GM18519 (cell line): ENCODE measurements around the gene PLSCR3.

ENCODE experiments used
- ATAC-seq: cut with Tn5 transposase; IDR thresholded peaks from one replicate; pipeline ENCODE4 v1.9.1; 2021; ENCODE audit warnings: mild to moderate bottlenecking, moderate library complexity; ENCODE audit not compliant: unreplicated experiment, low FRiP score

PLSCR3 gene

DNA sequence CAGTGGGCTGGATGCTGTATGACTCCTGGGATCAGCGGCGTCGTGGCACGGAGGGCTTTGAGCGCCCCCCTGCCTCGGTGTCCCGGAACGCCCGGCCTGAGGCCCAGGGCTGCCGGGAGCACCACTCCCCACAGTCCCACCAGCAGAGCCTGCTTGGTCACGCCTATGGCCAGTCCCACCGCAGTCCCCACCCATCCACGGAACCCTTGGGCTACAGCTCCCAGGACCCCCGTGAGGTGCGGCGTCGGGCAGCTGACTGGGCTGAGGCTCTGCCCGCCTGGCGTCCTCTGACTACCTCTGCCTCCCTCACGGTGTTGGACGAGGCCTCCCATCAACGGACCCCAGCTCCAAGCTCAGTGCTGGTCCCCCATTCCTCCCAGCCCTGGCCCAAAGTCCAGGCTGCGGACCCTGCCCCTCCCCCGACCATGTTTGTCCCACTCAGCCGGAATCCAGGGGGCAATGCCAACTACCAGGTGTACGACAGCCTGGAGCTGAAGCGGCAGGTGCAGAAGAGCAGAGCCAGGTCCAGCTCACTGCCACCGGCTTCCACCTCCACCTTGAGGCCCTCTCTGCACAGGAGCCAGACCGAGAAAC is 32.7 kb upstream of the PLSCR3 start:
- ATAC-seq: no peak

DNA sequence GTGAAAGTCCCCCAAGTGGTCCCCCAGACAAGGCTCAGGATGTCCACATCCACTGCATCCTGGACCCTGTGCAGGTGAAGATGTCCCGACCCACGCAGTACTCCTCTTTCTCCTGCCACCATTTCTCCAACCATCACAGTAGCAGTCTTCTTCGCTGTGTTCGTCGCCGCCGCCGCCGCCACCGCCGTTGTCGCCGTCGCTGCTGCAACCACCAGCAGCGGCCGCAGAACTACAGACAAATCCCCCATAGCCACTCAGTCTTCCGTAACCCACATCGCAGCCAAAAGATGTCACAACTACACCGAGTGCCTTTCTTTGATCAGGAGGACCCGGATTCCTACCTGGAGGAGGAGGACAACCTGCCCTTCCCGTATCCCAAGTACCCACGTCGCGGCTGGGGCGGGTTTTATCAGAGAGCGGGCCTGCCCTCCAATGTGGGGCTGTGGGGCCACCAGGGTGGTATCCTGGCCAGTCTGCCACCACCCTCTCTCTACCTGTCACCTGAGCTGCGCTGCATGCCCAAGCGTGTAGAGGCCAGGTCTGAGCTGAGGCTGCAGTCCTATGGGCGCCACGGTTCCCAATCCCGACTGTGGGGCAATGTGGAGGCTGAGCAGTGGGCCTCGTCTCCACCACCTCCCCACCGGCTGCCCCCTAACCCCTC is 32.0 kb upstream of the PLSCR3 start:
- ATAC-seq: no peak

- no peak for ATAC-seq
Observed at GRCh38 chr17:7425756-7426155, 31.4 kb upstream of the PLSCR3 start.

GRCh38 chr17:7425316-7425715 is 31.0 kb upstream of the PLSCR3 start, which contains the start of gene SPEM2:
Gene SPEM2, plus strand, starts transcription at chr17:7425616. Its CDS starts 73 bp downstream, at chr17:7425689.
- ATAC-seq: no peak

DNA sequence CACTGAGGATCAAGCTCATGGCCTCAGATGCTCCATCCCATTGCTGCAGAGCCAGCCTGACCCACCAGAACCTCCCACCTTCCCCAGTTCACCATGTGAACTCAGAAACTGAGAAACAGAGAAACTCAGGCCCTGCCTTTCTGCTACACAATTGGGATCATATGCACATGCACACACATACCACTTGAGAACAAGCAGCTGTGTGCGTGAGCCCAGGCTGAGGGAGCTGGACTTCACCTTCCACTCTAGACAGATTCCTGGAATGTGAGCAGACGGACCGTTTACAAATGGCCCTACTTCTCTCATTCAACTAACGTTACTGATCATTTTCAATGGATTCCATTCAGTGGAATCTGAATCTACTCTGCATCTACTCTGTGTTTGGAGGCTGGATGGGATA is 29.4 kb upstream of the PLSCR3 start:
- ATAC-seq: no peak

DNA sequence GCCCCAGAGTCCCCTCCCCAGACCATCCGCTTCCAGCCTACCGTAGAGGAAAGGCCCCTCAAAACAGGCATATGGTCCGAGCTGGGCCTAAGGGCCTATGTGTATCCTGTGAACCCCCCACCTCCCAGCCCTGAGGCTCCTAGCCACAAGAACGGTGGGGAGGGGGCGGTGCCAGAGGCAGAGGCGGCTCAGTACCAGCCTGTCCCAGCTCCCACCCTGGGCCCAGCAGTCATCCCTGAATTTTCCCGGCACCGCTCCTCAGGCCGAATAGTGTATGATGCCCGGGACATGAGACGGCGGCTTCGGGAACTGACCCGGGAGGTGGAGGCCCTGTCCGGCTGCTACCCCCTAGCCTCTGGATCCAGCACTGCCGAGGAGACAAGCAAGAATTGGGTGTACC is 26.9 kb upstream of the PLSCR3 start:
- ATAC-seq: no peak

GRCh38 chr17:7419819-7420610 is 25.7 kb upstream of the PLSCR3 start, which contains the start of gene SPEM1:
Gene SPEM1, plus strand, starts transcription at chr17:7420324. Its CDS starts 61 bp downstream, at chr17:7420385.
- no peak for ATAC-seq

GRCh38 chr17:7418472-7419152 is 24.3 kb upstream of the PLSCR3 start:
- no peak for ATAC-seq

- no peak for ATAC-seq
Observed at GRCh38 chr17:7417056-7417655, 22.8 kb upstream of the PLSCR3 start.

DNA sequence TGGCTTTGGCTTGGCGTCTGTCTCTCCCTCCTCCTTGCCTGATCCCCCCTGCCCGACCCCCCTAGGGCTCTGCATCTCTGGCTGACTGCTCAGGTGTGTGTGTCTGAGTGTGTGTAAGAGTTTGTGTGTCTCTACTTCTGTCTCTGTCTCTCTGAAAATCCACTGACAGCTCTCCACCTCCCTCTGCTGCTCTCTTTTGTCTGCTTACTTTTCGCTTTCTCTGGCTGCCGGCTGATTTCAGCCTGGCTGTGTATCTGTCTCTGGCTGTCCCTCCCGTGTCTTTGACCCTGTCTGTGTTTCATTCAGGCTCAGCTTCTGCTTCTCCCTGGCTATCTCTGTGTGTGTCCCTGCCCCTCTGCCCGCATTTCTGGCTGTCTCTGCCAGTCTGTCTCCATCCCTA is 22.0 kb upstream of the PLSCR3 start:
- no peak for ATAC-seq

DNA sequence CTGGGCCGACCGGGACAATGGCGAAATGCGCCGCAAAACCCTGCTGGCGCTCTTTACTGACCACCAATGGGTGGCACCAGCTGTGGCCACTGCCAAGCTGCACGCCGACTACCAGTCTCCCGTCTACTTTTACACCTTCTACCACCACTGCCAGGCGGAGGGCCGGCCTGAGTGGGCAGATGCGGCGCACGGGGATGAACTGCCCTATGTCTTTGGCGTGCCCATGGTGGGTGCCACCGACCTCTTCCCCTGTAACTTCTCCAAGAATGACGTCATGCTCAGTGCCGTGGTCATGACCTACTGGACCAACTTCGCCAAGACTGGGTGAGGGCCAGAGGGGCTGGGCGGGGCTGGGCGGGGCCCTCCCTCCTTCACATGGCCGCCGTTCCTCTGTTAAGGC is 21.5 kb upstream of the PLSCR3 start:
- ATAC-seq: no peak

DNA sequence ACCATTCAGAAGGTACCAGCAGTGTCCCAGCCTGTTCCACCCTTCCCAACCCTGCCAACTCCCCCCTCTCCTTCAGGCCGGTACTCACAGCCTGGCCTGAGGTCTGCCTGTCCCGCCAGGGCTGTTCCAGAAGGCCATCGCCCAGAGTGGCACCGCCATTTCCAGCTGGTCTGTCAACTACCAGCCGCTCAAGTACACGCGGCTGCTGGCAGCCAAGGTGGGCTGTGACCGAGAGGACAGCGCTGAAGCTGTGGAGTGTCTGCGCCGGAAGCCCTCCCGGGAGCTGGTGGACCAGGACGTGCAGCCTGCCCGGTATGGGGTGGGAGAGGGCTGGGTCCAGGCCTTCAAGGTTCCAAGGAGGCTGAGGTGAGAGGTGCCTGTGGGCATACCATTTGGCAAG is 20.5 kb upstream of the PLSCR3 start:
- no peak for ATAC-seq

DNA sequence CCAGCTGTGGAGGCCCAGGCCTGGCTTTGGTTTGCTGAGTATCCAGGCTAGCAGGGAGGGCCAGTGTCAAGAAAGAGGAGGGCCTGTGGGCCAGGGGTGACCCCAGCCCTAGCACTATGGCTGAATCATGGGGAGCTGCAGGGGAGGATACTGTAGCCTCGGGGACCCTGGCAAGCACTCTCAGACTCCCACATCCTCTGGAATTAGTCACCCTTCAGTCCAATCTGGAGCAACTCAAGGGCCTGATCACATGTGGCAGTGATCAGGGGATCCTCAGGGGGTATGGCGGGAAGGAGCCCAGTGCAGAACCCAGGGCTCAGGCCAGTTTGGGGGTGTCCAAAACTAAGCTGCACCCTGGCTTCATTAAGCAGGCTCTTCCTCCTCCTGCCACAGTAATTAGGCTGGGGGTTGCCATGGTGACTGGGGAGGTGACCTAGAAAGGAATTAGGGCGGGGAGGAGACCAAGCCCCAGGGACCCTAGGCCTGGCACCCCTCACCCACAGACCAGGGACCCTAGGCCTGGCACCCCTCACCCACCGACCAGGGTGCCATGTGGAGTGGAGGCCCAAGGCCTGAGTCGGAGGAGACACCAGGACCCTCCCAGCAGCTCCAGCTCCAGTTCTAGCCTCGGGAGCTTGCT is 19.1 kb upstream of the PLSCR3 start:
- no peak for ATAC-seq

DNA sequence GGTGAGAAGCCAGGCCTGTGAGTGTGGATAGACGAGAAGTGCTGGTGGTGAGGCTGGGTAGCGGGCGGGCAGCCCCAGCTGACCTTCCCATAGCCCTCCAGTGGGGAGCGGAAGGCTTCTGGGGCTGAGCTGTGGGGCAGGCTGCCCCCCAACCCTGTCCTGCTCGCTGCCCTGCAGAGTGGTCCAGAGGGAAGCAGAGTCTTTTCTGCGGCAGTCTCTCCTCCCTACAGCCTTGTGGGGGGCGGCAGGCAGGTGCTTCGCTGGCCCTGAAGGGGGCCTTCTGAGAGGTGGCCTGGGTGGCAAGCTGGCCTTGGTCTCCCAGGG is 17.1 kb upstream of the PLSCR3 start:
- ATAC-seq: no peak

DNA sequence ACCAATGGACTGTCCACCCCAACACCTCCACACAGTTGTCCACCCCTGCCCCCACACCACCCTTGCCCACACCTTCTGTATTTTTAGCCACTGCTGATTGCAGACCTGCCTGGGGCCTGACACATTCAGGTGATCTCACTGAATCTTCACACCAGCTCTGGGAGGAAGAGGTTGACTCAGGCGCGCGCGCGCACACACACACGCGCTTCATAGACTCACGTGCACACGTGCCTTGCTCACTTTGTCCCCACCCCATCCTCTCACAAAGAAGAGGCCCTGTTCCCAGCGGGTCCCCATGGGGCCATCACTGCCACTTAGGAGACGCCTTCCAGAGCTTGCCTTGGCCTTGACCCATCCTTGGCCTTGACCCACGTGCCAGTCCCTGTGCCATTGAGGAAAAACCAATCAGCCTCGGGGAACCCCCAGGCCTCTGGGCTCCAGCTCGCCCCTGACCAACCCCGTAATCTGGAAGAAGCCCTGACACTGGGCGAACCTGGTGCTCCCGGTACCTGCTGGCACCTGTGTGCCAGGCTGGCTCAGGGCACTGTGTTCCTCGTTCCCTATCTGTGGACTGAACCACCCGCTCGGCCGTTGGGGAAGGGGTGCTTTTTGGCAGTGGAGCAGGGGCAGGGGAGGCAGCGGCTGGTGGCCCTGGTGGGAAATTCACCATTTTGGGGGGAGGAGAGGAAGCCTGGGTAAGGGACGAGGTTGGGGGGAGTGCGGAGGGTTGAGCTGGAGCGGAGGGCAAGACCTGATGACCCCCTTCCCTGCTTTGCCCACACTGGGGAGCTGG is 16.5 kb upstream of the PLSCR3 start:
- no peak for ATAC-seq

DNA sequence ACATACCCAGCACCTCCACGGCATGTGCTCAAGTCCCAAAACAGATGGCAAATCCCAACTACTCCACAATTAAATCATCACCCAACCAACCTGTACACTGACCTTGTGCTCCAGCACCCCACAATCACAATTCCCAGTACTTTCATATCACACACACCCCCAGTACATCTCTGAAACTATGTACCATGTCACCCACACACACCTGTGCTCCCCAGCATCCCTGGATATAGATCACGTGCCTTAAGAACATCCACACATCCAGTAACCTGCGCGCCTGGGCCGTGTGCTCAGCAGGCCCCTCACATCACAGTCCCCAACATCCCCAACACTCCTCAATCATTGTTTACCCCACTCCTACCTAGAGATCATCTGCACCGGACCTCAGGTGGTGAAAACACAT is 15.4 kb upstream of the PLSCR3 start:
- ATAC-seq: no peak

GRCh38 chr17:7408863-7409262 is 14.5 kb upstream of the PLSCR3 start:
- no peak for ATAC-seq

GRCh38 chr17:7408252-7408727 is 14.0 kb upstream of the PLSCR3 start:
- no peak for ATAC-seq

DNA sequence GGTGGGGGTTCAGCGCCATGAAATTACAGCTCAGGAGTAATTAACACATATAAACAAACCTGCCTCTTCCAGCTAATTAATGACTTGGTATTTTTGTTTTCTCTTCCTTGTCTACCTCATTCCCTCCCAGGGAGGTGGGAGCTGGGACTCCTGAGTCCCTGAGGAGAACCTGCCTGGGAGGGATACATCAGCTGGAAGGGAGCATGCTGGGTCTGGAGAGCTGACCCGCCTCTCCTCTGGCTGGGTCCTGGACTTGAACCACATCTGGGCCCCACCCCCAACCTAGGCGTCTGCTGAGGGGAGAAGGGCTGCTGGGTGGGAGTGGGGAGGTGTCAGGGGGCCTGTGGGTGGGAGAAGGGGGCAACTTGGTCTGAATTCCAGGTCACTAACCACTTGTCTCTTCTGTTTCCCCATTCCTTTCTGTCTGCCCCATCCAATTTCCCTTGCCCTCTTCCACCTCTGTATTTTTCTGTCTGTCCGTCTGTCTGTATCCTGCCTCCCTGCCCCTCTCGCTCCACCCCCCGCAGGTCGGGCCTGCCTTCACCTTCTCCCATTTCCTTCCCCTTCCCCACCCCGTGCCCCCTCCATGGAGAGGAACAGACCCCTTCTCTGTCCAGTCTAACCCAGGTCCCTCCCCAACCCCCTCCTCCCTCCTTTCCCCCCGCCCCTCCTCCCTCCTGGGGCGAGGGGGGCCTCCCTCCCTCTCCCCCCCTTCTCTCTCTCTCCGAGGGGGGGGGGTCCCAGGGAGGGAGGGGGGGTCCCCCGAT is 13.3 kb upstream of the PLSCR3 start, which contains the start of gene NLGN2:
Gene NLGN2, plus strand, starts transcription at position 361 of the 767 bp plus-strand sequence. CDS start 411 bp downstream, outside the sequence.
- ATAC-seq: no peak
